Measurements from ENCODE around the gene UNC13C.

Gene UNC13C

DNA sequence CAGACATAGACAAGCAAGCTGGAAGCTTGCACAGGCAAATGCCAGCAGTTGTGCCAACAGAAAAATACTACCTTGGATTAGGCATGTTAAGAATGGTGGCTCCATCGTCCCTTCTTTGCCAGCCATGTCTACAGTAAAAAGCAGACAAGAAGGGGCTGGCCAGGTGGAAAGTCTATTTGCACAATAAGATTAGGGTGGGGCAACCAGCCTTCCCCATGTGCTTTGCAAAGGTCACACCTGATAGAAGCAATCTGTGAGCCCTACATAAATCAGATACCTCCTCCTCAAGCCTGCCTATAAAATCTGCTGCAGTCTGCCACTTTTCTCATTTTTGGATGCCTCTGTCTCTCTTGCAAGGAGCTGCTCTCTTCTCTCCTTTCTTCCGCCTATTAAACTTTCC lies 662.6 kb downstream of the UNC13C start:
- DNase-seq (ENCODE audit: low spot score): no peak

DNA sequence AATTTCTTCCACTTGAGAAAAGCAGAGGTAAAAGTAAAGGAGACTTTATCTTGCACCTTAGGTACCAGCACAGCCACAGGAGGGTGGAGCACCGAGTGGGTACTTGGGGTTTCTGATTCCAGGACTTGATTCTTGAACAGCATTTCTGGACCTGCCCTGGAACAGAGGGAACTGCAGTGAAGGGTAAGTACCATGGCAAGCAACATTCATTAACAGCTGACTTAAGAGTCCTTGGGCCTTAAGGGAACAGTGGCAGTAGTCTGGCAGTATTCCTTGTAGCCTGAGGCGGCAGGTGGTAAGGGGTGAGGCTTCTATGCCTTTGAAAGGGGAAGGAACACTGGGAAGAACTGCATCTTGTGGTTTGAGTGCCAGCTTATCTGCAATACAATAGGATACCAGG lies 666.6 kb downstream of the UNC13C start:
- DNase-seq (ENCODE audit: low spot score): no peak

DNA sequence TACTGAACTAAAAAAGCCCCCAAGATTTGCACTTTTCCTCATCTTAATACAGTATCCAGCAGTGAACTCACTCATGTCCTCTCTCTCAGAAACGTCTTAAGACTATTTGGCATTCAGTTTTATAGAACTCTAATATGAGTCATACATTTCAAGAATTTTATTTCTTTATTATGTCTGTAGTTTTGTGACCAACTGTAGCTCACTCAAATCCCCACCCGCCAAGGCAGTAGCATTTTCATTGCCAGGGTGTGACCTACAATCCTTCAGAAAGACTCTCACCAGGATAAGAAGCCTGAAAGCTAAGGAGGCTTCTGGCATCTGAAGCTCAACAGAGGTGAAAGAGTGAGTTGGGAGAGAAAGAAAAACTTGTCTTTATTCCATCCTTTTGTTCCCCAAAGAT lies 681.4 kb downstream of the UNC13C start:
- no peak for DNase-seq (ENCODE audit: low spot score)

DNA sequence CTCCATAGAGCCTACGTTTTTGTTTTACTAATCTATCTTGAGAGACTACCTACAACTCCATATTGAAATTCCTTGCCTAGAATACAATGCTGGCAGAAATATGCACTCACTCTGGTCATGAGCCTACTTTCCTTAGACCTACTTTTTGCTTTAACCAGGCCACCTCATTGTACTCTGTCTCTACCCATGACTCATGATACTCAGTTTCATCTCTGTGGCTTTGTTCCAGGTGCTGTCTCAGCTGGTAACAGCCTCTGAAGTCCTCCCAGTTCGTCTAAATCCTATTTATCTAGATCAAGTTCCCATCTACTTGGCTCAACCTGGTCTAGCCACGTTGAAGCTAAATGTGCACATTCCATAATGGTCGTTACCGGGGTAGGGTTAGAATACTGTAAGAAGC lies 682.1 kb downstream of the UNC13C start:
- no peak for DNase-seq (ENCODE audit: low spot score)

DNA sequence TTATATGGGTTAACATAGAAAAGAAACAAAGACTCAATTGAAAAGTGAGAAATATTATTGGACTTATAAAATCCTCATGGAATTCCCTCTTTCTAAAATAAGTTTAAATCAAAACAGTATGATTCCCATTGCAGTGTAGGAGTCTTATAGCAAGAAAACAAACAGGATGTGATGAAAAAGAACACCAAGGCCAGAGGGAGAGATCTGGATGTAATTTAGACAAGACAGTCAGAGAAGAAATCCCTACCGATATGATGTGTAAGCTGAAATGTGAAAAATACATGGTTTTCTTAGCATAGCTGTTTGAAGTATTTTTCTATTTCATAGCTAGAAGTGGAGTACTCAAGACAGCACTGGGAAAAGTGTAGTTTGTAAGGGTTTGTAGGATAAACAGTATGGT lies 697.0 kb downstream of the UNC13C start:
- DNase-seq (ENCODE audit: low spot score): no peak

DNA sequence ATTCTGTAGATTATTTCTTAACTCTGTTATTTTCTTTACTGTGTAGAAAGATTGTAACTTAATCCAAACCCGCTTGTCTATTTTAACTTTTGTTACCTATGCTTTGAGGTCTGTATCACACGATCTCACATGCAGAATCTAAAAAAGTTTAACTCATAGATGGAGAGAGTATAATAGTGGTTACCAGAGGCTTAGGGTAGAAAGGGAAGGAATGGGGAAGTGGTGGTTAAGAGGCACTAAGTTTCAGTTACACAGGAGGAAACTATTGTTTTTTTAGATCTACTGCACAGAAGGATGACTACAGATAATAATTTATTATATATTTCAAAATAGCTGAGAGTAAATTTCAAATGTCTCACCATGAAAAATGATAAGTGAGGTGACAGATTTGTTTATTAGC lies 703.3 kb downstream of the UNC13C start:
- no peak for DNase-seq (ENCODE audit: low spot score)
